Eye (tissue), 1 donor: ENCODE results near the gene MRRF.
"Not testable (repeated sequence)": the region's sequence is repeated elsewhere in the genome, so short reads cannot be mapped to it uniquely, and the experiment has no call there.

Experiments used
- DNase-seq: peaks from one replicate; pipeline ENCODE4 v3.0.0-alpha.2; 2015

MRRF gene

GRCh38 chr9:122363131-122363530 is 98.4 kb downstream of the MRRF start:
- DNase-seq = not testable (repeated sequence)

- DNase-seq = no peak
Measured at GRCh38 chr9:122364117-122364782, 99.6 kb downstream of the MRRF start.

- no peak for DNase-seq
Measured at GRCh38 chr9:122364783-122365150, 100.1 kb downstream of the MRRF start.

- DNase-seq = no peak
Measured at GRCh38 chr9:122366074-122366660, 101.5 kb downstream of the MRRF start.

GRCh38 chr9:122367065-122367464 is 102.4 kb downstream of the MRRF start:
- no peak for DNase-seq

- DNase-seq = no peak
Measured at GRCh38 chr9:122367774-122368460, 103.2 kb downstream of the MRRF start.

- no peak for DNase-seq
Measured at GRCh38 chr9:122368642-122369041, 104.0 kb downstream of the MRRF start.

- DNase-seq = no peak
Measured at GRCh38 chr9:122370303-122370702, 105.6 kb downstream of the MRRF start.

GRCh38 chr9:122370869-122371755 is 106.4 kb downstream of the MRRF start, which contains the start of gene PTGS1:
PTGS1 (plus strand) TSS chr9:122371024; CDS start chr9:122371085, 61 bp downstream.
- peak; percentile 63 for DNase-seq

GRCh38 chr9:122371846-122372245 is 107.2 kb downstream of the MRRF start:
- DNase-seq = no peak

GRCh38 chr9:122372856-122373845 is 108.5 kb downstream of the MRRF start:
- no peak for DNase-seq

GRCh38 chr9:122374885-122375420 is 110.3 kb downstream of the MRRF start:
- peak; percentile 63 for DNase-seq

- DNase-seq = no peak
Measured at GRCh38 chr9:122376796-122377195, 112.1 kb downstream of the MRRF start.

- no peak for DNase-seq
Measured at GRCh38 chr9:122377241-122378164, 112.8 kb downstream of the MRRF start.

- DNase-seq = no peak
Measured at GRCh38 chr9:122378236-122378635, 113.6 kb downstream of the MRRF start.

GRCh38 chr9:122379340-122379739 is 114.7 kb downstream of the MRRF start:
- DNase-seq = no peak

- DNase-seq = no peak
Measured at GRCh38 chr9:122380293-122380692, 115.6 kb downstream of the MRRF start.
